Measurements from ENCODE around the gene C5. TPM values are rescaled to one million over a fixed set of nuclear protein-coding genes. Genes with fewer than 3 reads are reported as not detected.
"Not testable (repeated sequence)": the region's sequence is repeated elsewhere in the genome, so short reads cannot be mapped to it uniquely, and the experiment has no call there.

Gene C5
- total RNA-seq, 2 experiments from 2014 or later, result 1.9 to 3.4 TPM

GRCh38 chr9:121053544-121053943, 3.5 kb upstream of the C5 start:
- Mint-ChIP-seq H3K36me3 (ENCODE audit: low read depth) (no peaks in the 10 kb centered on the region), H3K9me3 (peaks cover 8% of the 10 kb centered on the region), H3K27me3 (no peaks in the 10 kb centered on the region), H3K4me3 (no peak overlapping the region), H3K4me1 (ENCODE audit: low read depth) (no peaks in the 10 kb centered on the region), H3K27ac (no peak overlapping the region)
- TF ChIP-seq CTCF (IDR thresholded peaks at IDR 0.05), result no peak
- ATAC-seq (no peak), DNase-seq (no peak)
- ChIA-PET CTCF (no interaction called here), POLR2A (no interaction called here)
- intact Hi-C loops (cut with micrococcal nuclease), result no loop called here

GRCh38 chr9:121048618-121049017, 1.5 kb downstream of the C5 start:
- ChIA-PET CTCF (interaction anchor here (1.2 to 6.4 kb wide), 4 partner anchors 12 to 293 kb away, joined by 3 to 40 read pairs (median 5); no protein-coding TSS in a partner anchor), POLR2A (no interaction called here)
- Mint-ChIP-seq H3K4me3 (no peak overlapping the region), H3K27me3 (no peaks in the 10 kb centered on the region), H3K27ac (no peak overlapping the region), H3K9me3 (no peaks in the 10 kb centered on the region), H3K36me3 (ENCODE audit: low read depth) (no peaks in the 10 kb centered on the region), H3K4me1 (ENCODE audit: low read depth) (no peaks in the 10 kb centered on the region)
- intact Hi-C loops (cut with micrococcal nuclease), result no loop called here
- TF ChIP-seq CTCF (IDR thresholded peaks at IDR 0.05), result no peak
- no peak for ATAC-seq
- no peak for DNase-seq

- DNase-seq (no peak), ATAC-seq (no peak)
- ChIA-PET POLR2A (no interaction called here), CTCF (interaction anchor here (1.2 to 6.4 kb wide), 4 partner anchors 8 to 292 kb away, joined by 4 to 40 read pairs (median 6); no protein-coding TSS in a partner anchor)
- Mint-ChIP-seq H3K27ac (no peak overlapping the region), H3K9me3 (no peaks in the 10 kb centered on the region), H3K27me3 (no peaks in the 10 kb centered on the region), H3K36me3 (ENCODE audit: low read depth) (no peaks in the 10 kb centered on the region), H3K4me3 (no peak overlapping the region), H3K4me1 (ENCODE audit: low read depth) (no peaks in the 10 kb centered on the region)
- no peak for TF ChIP-seq CTCF (IDR thresholded peaks at IDR 0.05)
- intact Hi-C loops (cut with micrococcal nuclease), result no loop called here
Observed at GRCh38 chr9:121048175-121048574, 1.9 kb downstream of the C5 start.

GRCh38 chr9:121038804-121039203, 11.3 kb downstream of the C5 start:
- Mint-ChIP-seq H3K36me3 (ENCODE audit: low read depth) (no peaks in the 10 kb centered on the region), H3K27ac (no peak overlapping the region), H3K27me3 (no peaks in the 10 kb centered on the region), H3K4me1 (ENCODE audit: low read depth) (no peaks in the 10 kb centered on the region), H3K4me3 (no peak overlapping the region), H3K9me3 (no peaks in the 10 kb centered on the region)
- ChIA-PET POLR2A (no interaction called here), CTCF (interaction anchor here (1.0 to 1.5 kb wide), 2 partner anchors 11 to 57 kb away, joined by 3 read pairs; partner anchors contain the start of gene C5)
- intact Hi-C loops (cut with micrococcal nuclease), result no loop called here
- no peak for ATAC-seq
- no peak for TF ChIP-seq CTCF (IDR thresholded peaks at IDR 0.05)
- DNase-seq, result no peak

GRCh38 chr9:121038362-121038761, 11.7 kb downstream of the C5 start:
- no peaks in the 10 kb centered on the region for H3K9me3 Mint-ChIP-seq
- ATAC-seq (no peak), DNase-seq (no peak)
- H3K27me3 Mint-ChIP-seq, result no peaks in the 10 kb centered on the region
- no peak overlapping the region for H3K4me3 Mint-ChIP-seq
- CTCF ChIA-PET, result interaction anchor here (1.0 to 1.5 kb wide), 2 partner anchors 12 to 56 kb away, joined by 3 read pairs; partner anchors contain the start of gene C5
- no peaks in the 10 kb centered on the region for H3K36me3 Mint-ChIP-seq (ENCODE audit: low read depth)
- POLR2A ChIA-PET, result no interaction called here
- no peak overlapping the region for H3K27ac Mint-ChIP-seq
- intact Hi-C loops (cut with micrococcal nuclease), result no loop called here
- TF ChIP-seq CTCF (IDR thresholded peaks at IDR 0.05), result no peak
- H3K4me1 Mint-ChIP-seq (ENCODE audit: low read depth), result no peaks in the 10 kb centered on the region

GRCh38 chr9:121035717-121036116, 14.4 kb downstream of the C5 start:
- H3K36me3 Mint-ChIP-seq (ENCODE audit: low read depth); H3K4me1 Mint-ChIP-seq (ENCODE audit: low read depth); H3K4me3 Mint-ChIP-seq; ATAC-seq; H3K9me3 Mint-ChIP-seq; intact Hi-C loops (cut with micrococcal nuclease); POLR2A ChIA-PET; DNase-seq; H3K27me3 Mint-ChIP-seq; H3K27ac Mint-ChIP-seq: not testable (repeated sequence)
- CTCF ChIA-PET, result interaction anchor here (0.8 to 1.4 kb wide), 5 partner anchors 11 to 171 kb away, joined by 3 to 9 read pairs (median 3); partner anchors contain the start of gene C5

Measured in activated CD8-positive, alpha-beta T cell treated with anti-CD3 and anti-CD28 coated beads for 36 hours (primary cell).